ENCODE measurements around the gene SNTG2.

SNTG2 gene

DNA sequence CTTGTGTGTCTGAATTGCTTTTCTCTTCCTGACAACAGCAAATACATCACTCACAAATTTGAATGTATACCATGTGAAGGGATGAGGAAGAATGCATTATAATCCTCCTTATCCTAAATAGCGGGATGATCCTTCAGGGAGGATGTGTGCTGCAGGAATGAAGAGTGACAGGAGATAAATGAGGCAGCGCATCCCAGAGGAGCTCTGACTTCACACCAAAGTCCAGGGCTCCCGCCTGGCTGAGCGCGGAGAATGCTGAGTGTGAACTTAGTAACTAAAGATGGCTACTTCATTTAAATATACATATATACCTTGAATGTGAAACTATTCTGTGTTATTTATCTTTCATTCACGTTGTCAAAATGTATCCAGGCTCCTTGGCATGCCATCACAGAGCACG lies 317.4 kb downstream of the SNTG2 start:
- H4K20me1 ChIP-seq (ENCODE audit: control insufficient read depth, insufficient read depth, low read depth, low read length) = no peaks in the 10 kb centered on the region
- no peak for TF ChIP-seq EZH2phosphoT487 (IDR thresholded peaks at IDR 0.05; ENCODE audit: borderline replicate concordance, low read length)
- TF ChIP-seq, protein P1, sequence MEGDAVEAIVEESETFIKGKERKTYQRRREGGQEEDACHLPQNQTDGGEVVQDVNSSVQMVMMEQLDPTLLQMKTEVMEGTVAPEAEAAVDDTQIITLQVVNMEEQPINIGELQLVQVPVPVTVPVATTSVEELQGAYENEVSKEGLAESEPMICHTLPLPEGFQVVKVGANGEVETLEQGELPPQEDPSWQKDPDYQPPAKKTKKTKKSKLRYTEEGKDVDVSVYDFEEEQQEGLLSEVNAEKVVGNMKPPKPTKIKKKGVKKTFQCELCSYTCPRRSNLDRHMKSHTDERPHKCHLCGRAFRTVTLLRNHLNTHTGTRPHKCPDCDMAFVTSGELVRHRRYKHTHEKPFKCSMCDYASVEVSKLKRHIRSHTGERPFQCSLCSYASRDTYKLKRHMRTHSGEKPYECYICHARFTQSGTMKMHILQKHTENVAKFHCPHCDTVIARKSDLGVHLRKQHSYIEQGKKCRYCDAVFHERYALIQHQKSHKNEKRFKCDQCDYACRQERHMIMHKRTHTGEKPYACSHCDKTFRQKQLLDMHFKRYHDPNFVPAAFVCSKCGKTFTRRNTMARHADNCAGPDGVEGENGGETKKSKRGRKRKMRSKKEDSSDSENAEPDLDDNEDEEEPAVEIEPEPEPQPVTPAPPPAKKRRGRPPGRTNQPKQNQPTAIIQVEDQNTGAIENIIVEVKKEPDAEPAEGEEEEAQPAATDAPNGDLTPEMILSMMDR (IDR thresholded peaks at IDR 0.05; ENCODE audit: low read depth, low read length, poor library complexity, severe bottlenecking) = no peak
- no peaks in the 10 kb centered on the region for H3K4me1 ChIP-seq (ENCODE audit: control insufficient read depth, low read length)
- no peaks in the 10 kb centered on the region for H3K9me2 ChIP-seq (replicated peaks; ENCODE audit: control insufficient read depth, low read length)
- H3K9me3 ChIP-seq (ENCODE audit: control insufficient read depth, insufficient read depth, low read length) = peaks cover 3% of the 10 kb centered on the region; the same call in 1 of the 2 replicates
- H3F3A ChIP-seq (ENCODE audit: control insufficient read depth, insufficient read depth) = no peaks in the 10 kb centered on the region
- no peak overlapping the region for H3K4me3 ChIP-seq (ENCODE audit: low read length)
- H3K27ac ChIP-seq (ENCODE audit: low read depth, low read length) = no peak overlapping the region
- H3K36me3 ChIP-seq (ENCODE audit: control insufficient read depth, low read length) = no peaks in the 10 kb centered on the region
- H3K27me3 ChIP-seq (ENCODE audit: control insufficient read depth, low read length) = no peaks in the 10 kb centered on the region
- no peak overlapping the region for H3K4me2 ChIP-seq (ENCODE audit: low read length)
- no peaks in the 10 kb centered on the region for H3K79me2 ChIP-seq (ENCODE audit: control insufficient read depth, low read length)

- no peaks in the 10 kb centered on the region for H3K9me2 ChIP-seq (replicated peaks; ENCODE audit: control insufficient read depth, low read length)
- H3K79me2 ChIP-seq (ENCODE audit: control insufficient read depth, low read length) = no peaks in the 10 kb centered on the region
- H3K4me1 ChIP-seq (ENCODE audit: control insufficient read depth, low read length) = no peaks in the 10 kb centered on the region
- peaks cover 3% of the 10 kb centered on the region; the same call in 1 of the 2 replicates for H3K9me3 ChIP-seq (ENCODE audit: control insufficient read depth, insufficient read depth, low read length)
- H3K27ac ChIP-seq (ENCODE audit: low read depth, low read length) = no peak overlapping the region
- TF ChIP-seq EZH2phosphoT487 (IDR thresholded peaks at IDR 0.05; ENCODE audit: borderline replicate concordance, low read length) = no peak
- TF ChIP-seq, protein P1 (IDR thresholded peaks at IDR 0.05; ENCODE audit: low read depth, low read length, poor library complexity, severe bottlenecking) = no peak
- H3K4me2 ChIP-seq (ENCODE audit: low read length) = no peak overlapping the region
- H3K4me3 ChIP-seq (ENCODE audit: low read length) = no peak overlapping the region
- no peaks in the 10 kb centered on the region for H4K20me1 ChIP-seq (ENCODE audit: control insufficient read depth, insufficient read depth, low read depth, low read length)
- no peaks in the 10 kb centered on the region for H3K36me3 ChIP-seq (ENCODE audit: control insufficient read depth, low read length)
- H3K27me3 ChIP-seq (ENCODE audit: control insufficient read depth, low read length) = no peaks in the 10 kb centered on the region
- H3F3A ChIP-seq (ENCODE audit: control insufficient read depth, insufficient read depth) = no peaks in the 10 kb centered on the region
These were observed 319.2 kb downstream of the SNTG2 start for GRCh38 chr2:1269812-1270211.

DNA sequence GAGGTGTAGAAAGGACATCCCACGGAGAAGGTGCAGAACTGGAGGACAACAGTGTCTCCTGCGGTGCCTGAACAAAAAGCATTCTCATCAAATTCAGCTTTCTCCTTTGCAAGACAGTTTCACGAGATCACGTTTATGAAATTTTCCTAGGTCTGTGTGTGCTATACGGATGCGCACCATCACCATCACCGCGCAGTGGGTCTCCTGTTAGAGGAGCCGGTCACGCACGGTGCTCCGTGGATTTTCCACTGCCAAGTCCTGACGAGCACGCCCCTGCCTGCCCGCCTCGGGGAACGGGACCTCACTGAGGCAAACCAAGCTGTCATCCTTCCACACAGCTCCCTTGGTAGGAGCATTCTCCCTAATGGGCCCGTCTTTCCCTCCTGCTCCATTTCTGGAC lies 322.2 kb downstream of the SNTG2 start:
- no peaks in the 10 kb centered on the region for H3K79me2 ChIP-seq (ENCODE audit: control insufficient read depth, low read length)
- H3K27ac ChIP-seq (ENCODE audit: low read depth, low read length) = no peak overlapping the region
- H3K4me2 ChIP-seq (ENCODE audit: low read length) = no peak overlapping the region
- H4K20me1 ChIP-seq (ENCODE audit: control insufficient read depth, insufficient read depth, low read depth, low read length) = no peaks in the 10 kb centered on the region
- no peaks in the 10 kb centered on the region for H3K9me2 ChIP-seq (replicated peaks; ENCODE audit: control insufficient read depth, low read length)
- H3K4me1 ChIP-seq (ENCODE audit: control insufficient read depth, low read length) = no peaks in the 10 kb centered on the region
- no peaks in the 10 kb centered on the region for H3K36me3 ChIP-seq (ENCODE audit: control insufficient read depth, low read length)
- H3K4me3 ChIP-seq (ENCODE audit: low read length) = no peak overlapping the region
- no peaks in the 10 kb centered on the region for H3K27me3 ChIP-seq (ENCODE audit: control insufficient read depth, low read length)
- no peak for TF ChIP-seq EZH2phosphoT487 (IDR thresholded peaks at IDR 0.05; ENCODE audit: borderline replicate concordance, low read length)
- TF ChIP-seq, protein P1 (IDR thresholded peaks at IDR 0.05; ENCODE audit: low read depth, low read length, poor library complexity, severe bottlenecking) = no peak
- peaks cover 3% of the 10 kb centered on the region; the same call in 1 of the 2 replicates for H3K9me3 ChIP-seq (ENCODE audit: control insufficient read depth, insufficient read depth, low read length)
- H3F3A ChIP-seq (ENCODE audit: control insufficient read depth, insufficient read depth) = no peaks in the 10 kb centered on the region

Measured in DOHH2 (cell line).